ENCODE measurements around the gene SLX4.

DNA sequence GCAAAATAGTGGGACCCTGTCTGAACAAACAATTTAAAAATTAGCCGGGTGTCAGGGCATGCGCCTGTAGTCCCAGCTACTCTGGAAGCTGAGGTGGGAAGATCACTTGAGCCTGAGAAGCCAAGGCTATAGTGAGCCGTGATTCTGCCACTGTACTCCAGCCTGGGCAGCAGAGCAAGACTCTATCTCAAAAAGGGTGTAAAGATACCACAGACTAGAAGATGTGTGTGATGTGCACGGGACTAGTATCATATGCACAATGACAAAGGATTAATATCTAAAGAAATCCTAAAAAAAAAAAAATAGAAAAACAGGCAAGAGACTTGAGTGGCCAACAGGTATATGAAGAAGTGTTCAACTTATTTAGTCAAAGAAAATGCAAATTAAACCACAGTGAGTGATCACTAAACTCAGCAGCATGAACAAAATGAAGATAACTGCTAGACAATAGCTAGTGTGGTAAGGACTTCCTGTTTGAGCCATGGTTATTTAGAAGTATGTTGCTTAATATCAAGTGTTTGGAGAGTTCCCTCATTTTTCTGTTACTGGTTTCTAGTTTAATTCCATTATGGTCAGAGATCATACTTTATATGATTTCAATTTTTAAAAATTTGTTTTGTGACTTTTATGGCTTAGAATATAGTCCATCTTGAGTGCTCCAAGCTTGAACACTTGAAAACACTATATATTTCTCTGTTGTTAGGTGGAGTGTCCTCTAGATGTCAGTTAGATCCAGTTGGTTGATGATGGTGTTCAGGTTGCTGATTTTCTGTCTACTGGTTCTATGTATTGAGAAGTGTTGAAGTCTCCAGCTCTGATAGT is 14.7 kb upstream of the SLX4 start:
- TF ChIP-seq, protein P1, sequence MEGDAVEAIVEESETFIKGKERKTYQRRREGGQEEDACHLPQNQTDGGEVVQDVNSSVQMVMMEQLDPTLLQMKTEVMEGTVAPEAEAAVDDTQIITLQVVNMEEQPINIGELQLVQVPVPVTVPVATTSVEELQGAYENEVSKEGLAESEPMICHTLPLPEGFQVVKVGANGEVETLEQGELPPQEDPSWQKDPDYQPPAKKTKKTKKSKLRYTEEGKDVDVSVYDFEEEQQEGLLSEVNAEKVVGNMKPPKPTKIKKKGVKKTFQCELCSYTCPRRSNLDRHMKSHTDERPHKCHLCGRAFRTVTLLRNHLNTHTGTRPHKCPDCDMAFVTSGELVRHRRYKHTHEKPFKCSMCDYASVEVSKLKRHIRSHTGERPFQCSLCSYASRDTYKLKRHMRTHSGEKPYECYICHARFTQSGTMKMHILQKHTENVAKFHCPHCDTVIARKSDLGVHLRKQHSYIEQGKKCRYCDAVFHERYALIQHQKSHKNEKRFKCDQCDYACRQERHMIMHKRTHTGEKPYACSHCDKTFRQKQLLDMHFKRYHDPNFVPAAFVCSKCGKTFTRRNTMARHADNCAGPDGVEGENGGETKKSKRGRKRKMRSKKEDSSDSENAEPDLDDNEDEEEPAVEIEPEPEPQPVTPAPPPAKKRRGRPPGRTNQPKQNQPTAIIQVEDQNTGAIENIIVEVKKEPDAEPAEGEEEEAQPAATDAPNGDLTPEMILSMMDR (IDR thresholded peaks at IDR 0.05) = no peak
- no peak for TF ChIP-seq POLR2A (IDR thresholded peaks at IDR 0.05)
